Omental fat pad (tissue), 4 donors: ENCODE data around the gene RPL22. TPM values are rescaled to one million over a fixed set of nuclear protein-coding genes. Genes with fewer than 3 reads are reported as not detected.

Experiments
- ATAC-seq: fragments of 150-250 bp; one replicate; pipeline ENCODE4 v1.9.1; 2016; ENCODE audit warnings: mild to moderate bottlenecking, moderate library complexity; ENCODE audit not compliant: low FRiP score
- DNase-seq: peaks from one replicate; pipeline ENCODE4 v3.0.0-alpha.2; 2019; ENCODE audit warnings: low spot score
- total RNA-seq, 4 donors: library from RNA; depleted of rRNA; stranded (reverse); fragments of >200 nt; gene quantifications; one replicate each; pipeline ENCODE4 v1.1.0, GENCODE V29; 2016
- TF ChIP-seq, protein P1 (sequence below), 3 donors: fragments of 450-650 bp; IDR thresholded peaks; one replicate each; pipeline ENCODE4 v1.5.1; 2016 to 2017; ENCODE audit warnings: antibody characterized with exemption in 3 of 3, mild to moderate bottlenecking in 3 of 3, moderate library complexity in 2 of 3

The RPL22 gene
- total RNA-seq, 4 donors from 2014 or later, result 164 to 205 (median 191) TPM

DNA sequence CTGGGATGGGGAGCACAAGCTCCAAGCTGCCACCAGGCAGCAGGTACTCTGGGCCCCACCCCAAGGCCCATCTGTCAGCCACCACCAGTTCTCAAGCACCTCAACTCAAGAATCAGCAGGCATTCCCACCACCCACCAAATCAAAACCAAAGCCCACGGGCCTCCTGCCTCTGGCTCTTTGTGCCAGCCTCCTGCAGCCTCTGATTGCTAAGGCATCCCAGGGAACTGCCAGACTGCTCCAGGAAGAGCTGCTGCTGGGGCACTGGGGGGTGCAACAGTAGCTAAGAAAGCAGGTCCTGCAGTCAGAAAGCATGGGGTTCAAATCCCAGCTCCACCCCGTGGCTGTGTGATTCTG lies 54.0 kb downstream of the RPL22 start:
- TF ChIP-seq, protein P1, sequence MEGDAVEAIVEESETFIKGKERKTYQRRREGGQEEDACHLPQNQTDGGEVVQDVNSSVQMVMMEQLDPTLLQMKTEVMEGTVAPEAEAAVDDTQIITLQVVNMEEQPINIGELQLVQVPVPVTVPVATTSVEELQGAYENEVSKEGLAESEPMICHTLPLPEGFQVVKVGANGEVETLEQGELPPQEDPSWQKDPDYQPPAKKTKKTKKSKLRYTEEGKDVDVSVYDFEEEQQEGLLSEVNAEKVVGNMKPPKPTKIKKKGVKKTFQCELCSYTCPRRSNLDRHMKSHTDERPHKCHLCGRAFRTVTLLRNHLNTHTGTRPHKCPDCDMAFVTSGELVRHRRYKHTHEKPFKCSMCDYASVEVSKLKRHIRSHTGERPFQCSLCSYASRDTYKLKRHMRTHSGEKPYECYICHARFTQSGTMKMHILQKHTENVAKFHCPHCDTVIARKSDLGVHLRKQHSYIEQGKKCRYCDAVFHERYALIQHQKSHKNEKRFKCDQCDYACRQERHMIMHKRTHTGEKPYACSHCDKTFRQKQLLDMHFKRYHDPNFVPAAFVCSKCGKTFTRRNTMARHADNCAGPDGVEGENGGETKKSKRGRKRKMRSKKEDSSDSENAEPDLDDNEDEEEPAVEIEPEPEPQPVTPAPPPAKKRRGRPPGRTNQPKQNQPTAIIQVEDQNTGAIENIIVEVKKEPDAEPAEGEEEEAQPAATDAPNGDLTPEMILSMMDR (IDR thresholded peaks at IDR 0.05), result no peak
- DNase-seq (no peak), ATAC-seq (no peak)

DNA sequence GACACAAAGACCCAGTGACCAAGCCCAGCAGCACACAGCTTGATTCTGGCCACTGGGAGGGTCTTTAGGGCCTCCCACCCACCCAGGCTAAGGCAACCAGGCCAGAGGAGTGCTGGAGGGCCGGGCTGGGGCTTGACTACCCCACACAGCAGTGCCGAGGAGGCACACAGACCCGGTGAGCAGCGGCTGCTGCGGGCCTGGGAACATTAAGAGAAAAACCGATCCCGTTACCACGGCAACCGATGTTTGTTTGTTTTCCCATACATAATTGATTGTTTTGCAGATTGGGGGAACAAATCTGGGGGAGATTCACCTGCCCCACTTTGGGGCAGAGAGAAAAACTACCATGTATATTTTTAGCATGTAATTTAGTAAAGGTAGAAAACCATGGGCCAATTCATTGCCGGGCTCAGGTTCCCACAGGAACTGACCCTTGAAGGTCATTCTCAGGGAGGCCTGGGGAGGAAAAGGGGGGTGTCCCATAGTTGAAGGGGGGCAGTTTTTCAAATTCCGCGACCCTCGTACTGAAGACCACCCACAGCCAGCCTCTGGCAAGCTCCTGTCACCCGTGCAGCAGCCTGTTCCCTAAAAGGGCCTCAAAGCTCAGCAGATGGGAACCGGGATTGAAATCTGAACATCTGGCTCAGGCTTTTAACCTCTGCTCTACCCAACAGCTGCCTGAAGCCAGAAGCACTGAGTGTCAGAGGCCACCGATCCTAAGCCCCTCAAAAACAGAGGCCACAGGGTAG lies 54.6 kb downstream of the RPL22 start:
- DNase-seq (no peak), ATAC-seq (no peak)
- TF ChIP-seq, protein P1 (IDR thresholded peaks at IDR 0.05), result no peak

DNA sequence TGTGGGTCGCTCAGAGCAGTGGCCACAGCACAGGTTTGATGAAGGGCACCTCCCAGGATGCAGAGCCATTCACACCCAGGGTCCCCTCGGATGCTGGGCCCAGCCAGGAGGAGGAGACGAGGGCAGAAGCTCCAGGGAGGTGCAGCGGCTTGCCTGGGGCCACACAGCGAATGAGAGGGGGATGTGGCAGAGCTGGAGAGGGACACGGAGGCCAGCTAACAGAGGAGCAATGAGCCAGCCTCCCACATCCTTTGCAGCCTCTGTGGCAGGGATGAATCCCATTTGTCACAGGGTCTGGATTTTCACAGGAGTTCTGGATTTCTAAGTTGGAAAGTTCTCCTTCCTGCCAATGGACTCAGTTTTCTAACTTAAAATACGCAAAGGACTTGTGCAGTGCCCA lies 55.2 kb downstream of the RPL22 start:
- TF ChIP-seq, protein P1 (IDR thresholded peaks at IDR 0.05), result no peak
- ATAC-seq (no peak), DNase-seq (no peak)

DNA sequence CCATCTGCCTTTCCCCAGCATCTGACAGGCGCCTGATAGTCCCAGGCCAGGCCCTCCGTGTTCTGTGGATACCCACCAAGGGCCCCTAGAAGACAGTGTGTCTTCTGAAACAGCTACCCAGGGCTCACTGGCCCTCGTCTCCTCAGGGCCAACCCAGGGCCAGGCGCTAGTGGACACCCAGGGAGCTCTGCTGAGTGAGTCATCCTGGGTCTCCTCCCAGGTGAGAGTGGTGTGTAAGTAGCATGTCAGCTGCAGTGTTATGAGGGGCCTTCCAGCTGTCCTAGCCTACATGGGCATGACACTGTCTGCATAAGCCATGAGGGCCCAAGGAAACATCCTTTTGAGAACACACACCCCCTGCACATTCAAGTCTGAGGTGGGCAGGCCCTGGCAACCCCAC lies 56.0 kb downstream of the RPL22 start:
- TF ChIP-seq, protein P1 (IDR thresholded peaks at IDR 0.05), result no peak
- ATAC-seq (no peak), DNase-seq (no peak)

DNA sequence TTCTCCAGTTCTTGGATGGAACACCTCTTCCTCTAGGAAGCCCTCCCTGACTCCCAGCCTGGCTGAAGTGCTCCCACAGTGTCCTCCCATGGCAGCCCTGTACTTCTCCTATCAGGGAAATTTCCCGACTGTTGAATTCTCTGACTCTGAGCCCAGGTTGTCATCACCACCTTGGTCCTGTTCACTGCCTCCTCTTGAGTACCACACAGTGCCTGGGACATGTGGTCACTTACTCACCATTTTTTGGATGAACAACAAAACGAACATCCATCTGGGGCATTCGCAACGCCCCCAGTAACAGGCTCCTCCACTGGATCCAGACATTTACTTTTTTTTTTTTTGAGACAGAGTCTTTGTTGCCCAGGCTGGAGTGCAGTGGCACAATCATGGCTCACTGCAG lies 56.7 kb downstream of the RPL22 start:
- TF ChIP-seq, protein P1 (IDR thresholded peaks at IDR 0.05), result no peak
- DNase-seq (no peak), ATAC-seq (no peak)

DNA sequence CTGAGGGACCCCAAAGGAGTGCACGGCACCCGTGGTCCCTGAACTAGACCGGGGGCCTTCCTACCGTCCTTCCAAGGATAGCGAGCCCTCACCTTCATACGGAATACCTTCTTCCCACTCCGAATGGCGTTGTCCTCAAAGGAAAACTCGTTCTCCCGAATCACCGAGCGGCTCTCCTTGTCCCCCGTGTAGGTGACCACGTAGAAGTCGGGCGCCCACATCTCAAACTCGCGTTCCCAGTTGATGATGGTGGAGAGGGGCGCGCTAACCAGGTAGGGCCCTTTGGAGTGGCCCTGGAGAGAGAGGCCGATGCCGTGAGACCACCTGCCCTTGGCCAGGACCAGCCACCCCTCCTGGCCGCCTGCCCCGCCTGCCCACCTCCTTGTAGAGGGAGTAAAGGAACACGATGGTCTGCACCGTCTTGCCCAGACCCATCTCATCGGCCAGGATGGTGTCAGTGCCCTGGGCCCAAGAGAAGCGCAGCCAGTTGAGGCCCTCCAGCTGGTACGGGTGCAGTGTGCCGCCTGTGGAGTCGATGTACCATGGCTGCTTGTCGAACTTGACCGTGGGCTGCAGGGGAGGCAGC lies 57.3 kb downstream of the RPL22 start:
- TF ChIP-seq, protein P1 (IDR thresholded peaks at IDR 0.05), result no peak
- DNase-seq (no peak), ATAC-seq (no peak)

DNA sequence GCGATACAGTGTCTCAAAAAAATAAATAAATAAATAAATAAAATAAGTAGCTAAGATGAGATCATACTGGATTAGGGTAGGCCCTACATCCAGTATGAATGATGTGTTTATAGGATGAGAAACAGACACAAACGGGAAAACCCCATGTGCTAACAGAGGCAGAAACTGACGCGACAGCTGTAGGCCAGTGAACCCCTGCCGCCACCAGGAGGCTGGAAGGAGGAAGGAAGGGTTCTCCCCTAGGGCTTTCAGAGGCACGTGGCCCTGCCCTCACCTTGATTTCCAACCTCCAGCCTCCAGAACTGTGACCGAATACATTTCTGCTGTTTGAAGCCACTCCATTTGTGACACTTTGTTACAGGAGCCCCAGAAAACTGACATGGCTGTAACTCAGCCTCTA lies 57.8 kb downstream of the RPL22 start:
- DNase-seq (no peak), ATAC-seq (no peak)
- TF ChIP-seq, protein P1 (IDR thresholded peaks at IDR 0.05), result no peak
